Right lobe of liver (tissue), 4 donors: Measurements from ENCODE around the gene CDKL4.

ENCODE experiments used
- POLR2A ChIP-seq: fragments of 450-650 bp; IDR thresholded peaks from one replicate; pipeline ENCODE4 v1.6.1; 2017; ENCODE audit warnings: antibody characterized with exemption, mild to moderate bottlenecking
- TF ChIP-seq, protein P1 (sequence below), 4 donors: fragments of 200-600 bp in 3 of 4; fragments of 450-650 bp in 1 of 4; IDR thresholded peaks; one replicate each; pipeline versions ENCODE4 v1.5.1 to v1.8.0; 2016 to 2022; ENCODE audit warnings: antibody characterized with exemption in 4 of 4, mild to moderate bottlenecking in 2 of 4
- donor health status: DM: no; HTN: no; CAD: no.
- donor health status: DM: no; HTN: no; CAD: no.
- donor health status: DM: no; HTN: yes; CAD: no.

DNA sequence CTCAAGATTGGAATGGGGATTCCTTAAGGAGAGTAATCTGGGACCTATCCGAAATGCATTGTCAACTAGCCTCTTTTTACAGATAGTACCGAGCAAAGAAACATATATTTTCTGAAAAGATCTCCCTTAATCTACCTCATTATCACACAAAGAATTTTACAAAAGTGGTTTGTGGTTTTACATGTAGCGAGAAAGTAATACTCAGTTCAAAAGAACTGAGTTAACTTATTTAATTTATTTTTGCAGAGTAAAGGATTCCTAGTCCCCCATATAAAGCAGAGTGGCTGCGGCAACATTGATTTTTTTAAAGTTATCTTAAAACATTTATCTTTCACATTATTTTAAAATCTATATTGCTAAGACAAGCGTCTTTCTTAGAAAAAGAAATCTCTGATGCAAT is 107.0 kb downstream of the CDKL4 start:
- TF ChIP-seq, protein P1, sequence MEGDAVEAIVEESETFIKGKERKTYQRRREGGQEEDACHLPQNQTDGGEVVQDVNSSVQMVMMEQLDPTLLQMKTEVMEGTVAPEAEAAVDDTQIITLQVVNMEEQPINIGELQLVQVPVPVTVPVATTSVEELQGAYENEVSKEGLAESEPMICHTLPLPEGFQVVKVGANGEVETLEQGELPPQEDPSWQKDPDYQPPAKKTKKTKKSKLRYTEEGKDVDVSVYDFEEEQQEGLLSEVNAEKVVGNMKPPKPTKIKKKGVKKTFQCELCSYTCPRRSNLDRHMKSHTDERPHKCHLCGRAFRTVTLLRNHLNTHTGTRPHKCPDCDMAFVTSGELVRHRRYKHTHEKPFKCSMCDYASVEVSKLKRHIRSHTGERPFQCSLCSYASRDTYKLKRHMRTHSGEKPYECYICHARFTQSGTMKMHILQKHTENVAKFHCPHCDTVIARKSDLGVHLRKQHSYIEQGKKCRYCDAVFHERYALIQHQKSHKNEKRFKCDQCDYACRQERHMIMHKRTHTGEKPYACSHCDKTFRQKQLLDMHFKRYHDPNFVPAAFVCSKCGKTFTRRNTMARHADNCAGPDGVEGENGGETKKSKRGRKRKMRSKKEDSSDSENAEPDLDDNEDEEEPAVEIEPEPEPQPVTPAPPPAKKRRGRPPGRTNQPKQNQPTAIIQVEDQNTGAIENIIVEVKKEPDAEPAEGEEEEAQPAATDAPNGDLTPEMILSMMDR (IDR thresholded peaks at IDR 0.05), result no peak
- no peak for TF ChIP-seq POLR2A
